HG03575 (cell line): Measurements from ENCODE around the gene OPRD1.
"Not testable (repeated sequence)": the region's sequence is repeated elsewhere in the genome, so short reads cannot be mapped to it uniquely, and the experiment has no call there.

Source experiments
- ATAC-seq: cut with Tn5 transposase; IDR thresholded peaks from one replicate; pipeline ENCODE4 v1.9.1; 2021; ENCODE audit not compliant: unreplicated experiment, insufficient number of reproducible peaks, low FRiP score; ENCODE audit errors: extremely low read depth

Gene OPRD1

DNA sequence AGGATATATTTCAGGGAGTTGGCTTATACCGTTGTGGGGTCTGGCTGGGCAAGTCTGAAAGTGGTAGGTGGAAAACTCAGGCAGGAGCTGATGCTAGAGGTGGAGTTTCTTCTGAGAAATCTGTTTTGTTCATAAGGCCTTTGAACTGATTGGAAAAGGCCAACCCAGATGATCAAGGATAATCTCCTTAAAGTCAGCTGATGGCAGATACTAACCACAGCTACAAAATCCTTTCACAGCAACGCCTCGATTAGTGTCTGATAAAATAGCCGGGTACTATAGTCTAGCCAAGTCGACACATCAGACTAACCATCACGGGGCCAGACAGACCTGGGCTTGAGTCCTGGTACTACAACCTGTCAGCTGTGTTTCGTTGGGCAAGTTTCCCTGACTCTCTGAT lies 21.4 kb downstream of the OPRD1 start:
- ATAC-seq = no peak

DNA sequence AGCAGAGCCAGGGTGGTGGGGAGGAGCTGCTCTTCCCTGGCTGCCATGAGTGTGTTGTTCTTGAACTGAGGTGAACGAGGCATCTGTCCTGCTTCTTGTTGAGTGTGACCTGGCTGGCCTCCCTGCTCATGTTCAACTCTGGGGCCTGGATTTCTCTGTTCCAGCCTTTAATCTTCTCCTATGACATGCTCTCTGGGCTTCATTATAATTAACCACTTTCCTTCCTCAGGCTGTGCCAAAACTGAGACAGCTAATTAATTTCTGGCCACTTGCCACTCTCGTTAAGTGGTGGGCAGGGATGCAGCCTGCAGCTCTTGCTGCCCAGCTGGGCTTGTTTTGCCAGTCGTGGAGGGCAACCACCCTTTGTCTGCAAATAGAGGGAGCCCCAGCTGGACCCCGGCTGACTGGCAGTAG lies 23.3 kb downstream of the OPRD1 start:
- no peak for ATAC-seq

DNA sequence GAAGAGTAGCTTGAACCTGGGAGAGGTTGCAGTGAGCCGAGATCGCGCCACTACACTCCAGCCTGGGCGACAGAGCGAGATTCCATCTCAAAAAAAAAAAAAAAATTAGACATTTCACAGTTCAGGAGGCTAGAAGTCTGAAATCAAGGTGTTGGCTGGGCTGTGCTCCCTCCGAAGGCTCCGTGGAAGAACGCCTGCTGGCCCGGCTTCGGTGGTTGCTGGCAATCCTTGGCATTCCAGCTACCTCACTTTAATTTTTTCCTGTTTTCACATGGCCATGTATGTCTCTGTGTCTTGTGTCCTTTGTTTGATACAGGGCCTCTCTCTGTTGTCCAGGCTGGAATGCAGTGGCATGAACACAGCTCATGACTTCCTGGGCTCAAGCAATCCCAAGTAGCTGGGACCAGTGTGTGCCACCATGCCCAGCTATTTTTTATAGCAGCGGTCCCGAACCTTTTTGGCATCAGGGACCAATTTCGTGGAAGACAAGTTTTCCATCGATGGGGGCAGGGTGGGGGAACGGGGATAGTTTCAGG lies 24.5 kb downstream of the OPRD1 start:
- no peak for ATAC-seq

DNA sequence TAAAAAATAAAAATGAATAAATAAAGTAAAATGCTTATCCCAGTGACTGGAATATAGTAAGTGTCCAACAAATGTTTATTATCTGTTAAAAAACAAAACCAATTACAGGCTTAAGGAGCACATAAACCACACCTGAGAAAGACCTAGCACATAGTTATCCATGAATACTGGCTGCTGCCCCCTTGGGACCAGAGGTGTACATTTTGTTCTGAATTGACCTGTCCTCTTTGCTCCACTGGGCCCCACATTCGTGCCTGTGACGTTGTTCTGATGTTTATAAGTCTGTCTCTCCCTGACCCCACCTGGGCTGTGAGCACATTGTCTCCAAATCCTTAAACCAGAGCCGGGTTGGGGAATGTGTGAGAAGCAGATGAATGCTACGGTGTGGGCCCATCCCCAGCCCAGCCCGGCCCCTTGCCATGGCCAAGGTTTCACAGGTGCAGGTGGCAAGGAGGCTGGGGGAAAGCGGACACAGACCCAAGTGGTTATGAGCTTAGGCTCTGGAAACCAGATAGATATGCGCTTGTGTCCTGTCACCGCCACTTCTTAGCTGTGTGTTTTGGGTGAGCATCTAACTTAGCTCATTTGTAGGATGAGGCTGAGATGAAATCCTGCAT lies 29.1 kb downstream of the OPRD1 start:
- no peak for ATAC-seq

- ATAC-seq = no peak
Observed at GRCh38 chr1:28845786-28846543, 34.0 kb downstream of the OPRD1 start.

GRCh38 chr1:28847207-28847606 lies 35.2 kb downstream of the OPRD1 start:
- ATAC-seq = not testable (repeated sequence)

GRCh38 chr1:28848416-28848815 lies 36.4 kb downstream of the OPRD1 start:
- ATAC-seq = no peak

DNA sequence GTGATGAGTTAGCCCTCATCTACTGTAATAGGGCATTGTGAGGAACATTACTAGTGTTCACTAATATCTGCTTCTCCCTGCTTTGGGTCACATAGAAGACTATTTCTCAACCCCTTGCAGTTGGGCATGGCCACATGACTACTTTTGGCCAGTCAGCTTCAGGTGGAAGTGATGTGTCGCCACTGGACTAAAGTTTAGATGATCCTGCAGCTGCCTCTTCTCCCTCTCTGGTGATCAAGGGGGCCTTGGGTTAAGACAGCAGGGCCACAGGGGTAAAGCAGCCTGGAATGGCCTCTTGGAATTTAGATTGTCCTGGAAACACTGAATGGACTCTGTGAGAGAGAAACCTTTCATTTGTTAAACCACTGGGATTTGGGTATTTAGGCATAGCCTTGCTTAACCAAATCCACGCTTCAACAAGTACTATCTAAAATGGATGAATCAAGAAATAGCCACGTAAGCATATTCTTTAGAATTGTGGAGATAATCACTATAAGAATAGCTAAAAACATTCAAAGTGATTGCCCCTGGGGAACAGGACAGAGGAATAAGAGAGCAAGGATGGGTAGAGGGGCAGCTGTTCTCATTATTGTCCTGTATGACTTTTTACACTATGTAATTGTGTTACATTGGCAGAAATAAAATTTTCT lies 41.2 kb downstream of the OPRD1 start:
- ATAC-seq = no peak

GRCh38 chr1:28854406-28854805 lies 42.4 kb downstream of the OPRD1 start:
- ATAC-seq = not testable (repeated sequence)

DNA sequence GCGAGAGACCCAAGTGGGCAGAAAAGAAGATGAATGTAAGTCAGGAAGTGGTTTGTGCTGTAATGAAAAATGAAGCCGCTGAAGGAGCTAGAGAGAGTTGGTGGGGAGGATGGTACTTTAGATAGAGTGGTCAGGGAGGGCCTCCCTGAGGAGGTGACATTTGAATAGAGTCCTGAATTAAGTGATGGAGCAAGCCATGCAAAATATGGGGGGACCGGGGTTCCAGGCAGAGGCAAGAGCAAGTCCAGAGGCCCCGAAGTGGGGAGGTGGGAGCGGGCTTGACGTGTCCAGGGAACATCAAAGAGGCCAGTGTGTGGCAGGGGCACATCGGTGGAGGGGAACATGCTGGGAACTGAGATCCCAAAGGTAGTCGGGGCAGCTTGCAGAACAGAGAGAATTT lies 43.1 kb downstream of the OPRD1 start:
- ATAC-seq = no peak

- ATAC-seq = no peak
Observed at GRCh38 chr1:28855469-28855951, 43.5 kb downstream of the OPRD1 start.

- no peak for ATAC-seq
Observed at GRCh38 chr1:28855969-28856368, 44.0 kb downstream of the OPRD1 start.

DNA sequence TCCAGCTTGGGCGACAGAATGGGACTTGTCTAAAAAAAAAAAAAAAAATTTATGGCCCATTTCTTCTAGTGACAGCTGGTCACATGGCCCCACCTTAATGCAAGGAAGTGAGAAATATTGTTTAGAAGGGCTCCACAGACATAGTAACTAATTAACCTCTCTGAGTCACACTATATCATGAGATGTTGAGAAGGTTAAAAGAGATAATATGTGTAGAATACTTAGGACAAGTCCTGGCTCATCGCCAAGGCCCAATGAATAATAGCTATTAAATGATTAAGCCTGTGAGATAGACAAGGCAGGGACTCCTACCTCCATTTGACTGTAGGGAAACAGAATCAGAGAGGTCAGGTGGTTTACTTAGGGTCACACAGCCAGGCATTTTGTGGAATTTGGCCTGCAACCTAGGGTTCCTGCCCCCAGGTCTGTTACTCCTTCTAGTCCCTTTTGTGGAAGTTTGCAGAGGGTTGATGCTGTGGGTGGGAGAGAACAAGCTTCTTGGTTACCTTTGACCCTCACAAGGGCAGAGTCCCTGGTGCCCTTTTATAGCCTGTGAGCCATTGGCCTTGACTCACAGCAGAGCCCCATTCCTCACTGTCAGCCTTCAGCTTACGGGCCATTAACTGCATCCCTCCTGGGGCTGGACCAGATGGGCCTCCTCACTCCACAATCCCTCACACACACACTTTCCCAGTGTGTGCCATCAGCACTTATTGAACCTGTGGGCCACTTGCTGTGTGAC lies 48.5 kb downstream of the OPRD1 start:
- no peak for ATAC-seq

GRCh38 chr1:28862571-28863403 lies 50.8 kb downstream of the OPRD1 start:
- no peak for ATAC-seq

DNA sequence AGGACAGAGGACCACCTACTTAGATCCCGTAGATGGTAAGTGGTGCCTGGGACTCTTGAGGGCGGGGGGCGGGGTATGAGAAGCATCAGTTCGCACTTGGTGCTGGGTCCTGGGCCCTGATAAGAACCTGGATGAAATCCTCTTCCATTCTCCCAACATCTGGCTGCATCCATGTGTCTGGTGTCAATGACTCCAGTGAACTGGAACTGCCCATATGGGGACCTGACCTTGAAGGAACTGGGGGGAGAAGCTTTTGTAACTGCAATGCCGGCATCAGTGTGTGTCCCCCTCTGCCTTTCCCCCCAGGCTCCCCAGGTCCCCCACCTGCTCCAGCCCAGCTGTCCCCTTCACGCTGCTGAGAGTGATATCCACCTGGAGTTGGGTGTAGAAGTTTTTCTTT lies 52.7 kb downstream of the OPRD1 start:
- ATAC-seq = no peak

DNA sequence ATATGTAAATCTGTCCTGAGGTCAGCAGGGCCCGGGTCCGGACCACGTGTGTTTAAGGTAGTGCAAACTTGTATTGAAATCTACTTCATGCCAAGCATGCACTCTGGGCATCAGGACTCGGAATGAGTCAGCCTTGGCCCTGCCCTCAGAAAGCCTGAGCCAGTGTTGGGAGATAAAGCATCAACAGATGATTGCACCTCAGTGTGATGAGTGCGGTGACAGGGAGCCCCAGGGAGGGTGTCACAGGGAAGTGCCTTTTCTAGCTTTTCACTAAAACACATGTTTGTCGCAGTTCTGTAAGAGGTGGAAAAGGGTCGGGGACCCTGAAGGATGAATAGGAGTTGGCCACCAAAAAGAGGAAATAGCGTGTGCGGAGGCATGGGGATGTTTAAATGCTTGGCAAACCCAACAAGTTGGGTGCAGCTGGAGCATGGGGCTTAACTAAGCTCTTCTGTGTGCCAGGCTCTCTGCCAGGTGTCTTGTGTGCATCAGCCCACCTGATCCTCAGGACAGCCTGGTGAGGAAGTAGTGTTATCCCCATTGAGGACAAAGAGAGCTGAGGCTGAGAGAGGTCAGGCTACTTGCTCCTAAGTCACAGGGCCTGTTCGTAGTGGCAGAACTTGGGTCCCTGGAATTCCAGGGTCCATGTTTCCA lies 54.2 kb downstream of the OPRD1 start:
- ATAC-seq = no peak

DNA sequence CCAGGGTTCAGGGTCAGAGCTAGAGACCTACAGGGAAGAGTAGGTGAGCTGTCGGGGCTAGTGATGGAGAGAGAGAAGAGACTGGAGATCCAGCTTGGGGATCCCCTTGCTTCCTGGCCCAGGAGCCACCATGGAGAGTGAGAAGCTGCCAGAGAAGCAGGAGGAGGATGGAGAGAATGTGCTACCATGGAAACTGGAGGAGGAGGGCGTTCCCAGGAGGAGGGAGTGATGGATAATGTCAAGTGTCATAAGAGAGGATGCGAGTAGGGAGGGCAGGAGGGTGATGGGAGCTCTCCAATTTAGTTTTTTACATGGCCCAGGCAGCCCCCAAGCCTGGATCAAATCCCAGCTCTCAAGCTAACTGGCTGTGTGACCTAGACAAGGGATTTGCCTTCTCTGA lies 55.9 kb downstream of the OPRD1 start:
- no peak for ATAC-seq

GRCh38 chr1:28869952-28870351 lies 58.0 kb downstream of the OPRD1 start:
- ATAC-seq = no peak
